GM12878 (cell line): ENCODE data around the gene FXYD3.

Experiments used
- CREB1 ChIP-seq: IDR thresholded peaks from 2 replicates; pipeline ENCODE4 v1.6.1; 2012; ENCODE audit warnings: low read depth, mild to moderate bottlenecking, inconsistent platforms
- POLR2A ChIP-seq: IDR thresholded peaks from 2 replicates; pipeline ENCODE4 v1.6.1; 2011; ENCODE audit warnings: low read depth, mild to moderate bottlenecking, low read length
- RAD21 ChIP-seq: IDR thresholded peaks from 2 replicates; pipeline ENCODE4 v1.6.1; 2011; ENCODE audit warnings: mild to moderate bottlenecking, low read depth, low read length, moderate library complexity; ENCODE audit not compliant: insufficient read depth
- REST ChIP-seq: IDR thresholded peaks from 2 replicates; pipeline ENCODE4 v1.6.1; 2012; ENCODE audit warnings: mild to moderate bottlenecking, low read depth, low read length
- TBL1XR1 ChIP-seq: IDR thresholded peaks from 2 replicates; pipeline ENCODE4 v1.6.1; 2012; ENCODE audit warnings: low read depth, low read length, improper control_type of control experiment

GRCh38 chr19:35140207-35140961 lies 24.8 kb downstream of the FXYD3 start:
- TF ChIP-seq REST (no peak), TBL1XR1 (no peak), RAD21 (no peak), CREB1 (no peak), POLR2A (no peak)
